GM12864 (cell line): ENCODE results near the gene CARMIL1.

Experiments used
- DNase-seq: peaks from one replicate; pipeline ENCODE4 v3.0.0-alpha.2; 2011; ENCODE audit warnings: low read depth
- H3K4me3 ChIP-seq: 2 replicates; pipeline ENCODE4 v1.5.1; 2011; ENCODE audit warnings: mild to moderate bottlenecking, low read depth, low read length, control low read depth
- CTCF ChIP-seq: IDR thresholded peaks from 2 replicates; pipeline ENCODE4 v1.5.1; 2011; ENCODE audit warnings: low read depth, mild to moderate bottlenecking, moderate library complexity, low read length, control low read depth, inconsistent platforms; ENCODE audit errors: missing control alignments

Gene CARMIL1

GRCh38 chr6:25320459-25320858 is 41.3 kb downstream of the CARMIL1 start:
- DNase-seq: no peak
- no peak for TF ChIP-seq CTCF

GRCh38 chr6:25322692-25323091 is 43.5 kb downstream of the CARMIL1 start:
- TF ChIP-seq CTCF: no peak
- no peak for DNase-seq

More at GRCh38 chr6:25320459-25320858, 41.3 kb downstream of the CARMIL1 start:
- no peak overlapping the region for H3K4me3 ChIP-seq

GRCh38 chr6:25324066-25324762 is 45.0 kb downstream of the CARMIL1 start:
- TF ChIP-seq CTCF: no peak
- no peak overlapping the region for H3K4me3 ChIP-seq
- DNase-seq: no peak

More at GRCh38 chr6:25322692-25323091, 43.5 kb downstream of the CARMIL1 start:
- no peak overlapping the region for H3K4me3 ChIP-seq

- no peak for DNase-seq
- H3K4me3 ChIP-seq: no peak overlapping the region
- TF ChIP-seq CTCF: no peak
Observed at GRCh38 chr6:25326126-25326525, 47.0 kb downstream of the CARMIL1 start.

- TF ChIP-seq CTCF: no peak
- DNase-seq: no peak
- H3K4me3 ChIP-seq: no peak overlapping the region
Observed at GRCh38 chr6:25326960-25327359, 47.8 kb downstream of the CARMIL1 start.

- no peak for TF ChIP-seq CTCF
- no peak overlapping the region for H3K4me3 ChIP-seq
- DNase-seq: no peak
Observed at GRCh38 chr6:25327432-25327831, 48.3 kb downstream of the CARMIL1 start.
